K562 (cell line): Measurements from ENCODE around the gene ABCB10. TPM values are rescaled to one million over a fixed set of nuclear protein-coding genes. Genes with fewer than 3 reads are reported as not detected.
A peak's percentile ranks its signal among the peaks of the same experiment; 100 is the strongest.

Source experiments
- CBFB ChIP-seq: sonication (generic); formaldehyde crosslinking; IDR thresholded peaks from 2 replicates; pipeline ENCODE4 v1.4.0; 2020; ENCODE audit warnings: mild to moderate bottlenecking, missing genetic modification reagents
- EWSR1 ChIP-seq: fragments of 450-650 bp; IDR thresholded peaks from 2 replicates; pipeline ENCODE4 v1.6.1; 2018; ENCODE audit warnings: borderline replicate concordance, mild to moderate bottlenecking, low read depth, moderate library complexity; ENCODE audit not compliant: partially characterized antibody
- GABPA ChIP-seq: fragments of 200-800 bp; sonication (Bioruptor generic); conservative IDR thresholded peaks from 2 replicates; pipeline ENCODE4 v1.6.1; 2016; ENCODE audit warnings: low read depth, missing genetic modification characterization, missing compliant biosample characterization
- HNRNPUL1 ChIP-seq: fragments of 200-400 bp; formaldehyde crosslinking; IDR thresholded peaks from 2 replicates; pipeline ENCODE4 v1.6.1; 2017; ENCODE audit warnings: low read length
- MAFG ChIP-seq: fragments of 450-650 bp; conservative IDR thresholded peaks from 2 replicates; pipeline ENCODE4 v1.6.1; 2016; ENCODE audit warnings: missing genetic modification characterization, missing compliant biosample characterization
- NONO ChIP-seq, 2 experiments: fragments of 200-400 bp in 1 of 2; fragments of 450-650 bp in 1 of 2; formaldehyde crosslinking in 1 of 2; IDR thresholded peaks; 2 replicates each; pipeline ENCODE4 v1.6.1; 2017; ENCODE audit warnings: low read depth in 2 of 2, mild to moderate bottlenecking in 2 of 2, moderate library complexity in 2 of 2, low read length in 1 of 2
- SIN3B ChIP-seq: fragments of 450-650 bp; IDR thresholded peaks from 2 replicates; pipeline ENCODE4 v1.6.1; 2017; ENCODE audit warnings: low read depth, mild to moderate bottlenecking, moderate library complexity
- SRSF7 ChIP-seq: fragments of 200-400 bp; formaldehyde crosslinking; optimal IDR thresholded peaks from 2 replicates; pipeline ENCODE3; 2017; ENCODE audit warnings: mild to moderate bottlenecking, low read depth, low read length
- TCFL5 ChIP-seq: fragments of 250-450 bp; sonication (Bioruptor Pico); conservative IDR thresholded peaks from 2 replicates; pipeline ENCODE4 v1.6.1; 2021; ENCODE audit warnings: mild to moderate bottlenecking, moderate library complexity, matching md5 sums
- ZEB2 ChIP-seq: fragments of 450-650 bp; IDR thresholded peaks from 2 replicates; pipeline ENCODE4 v1.6.1; 2016
- ZNF124 ChIP-seq: sonication (generic); formaldehyde crosslinking; IDR thresholded peaks from 2 replicates; pipeline ENCODE4 v1.8.1; 2022; ENCODE audit warnings: missing genetic modification reagents
- polyA plus RNA-seq, 8 experiments: library from polyadenylated mRNA; depleted of rRNA in 4 of 8; stranded (reverse) in 5 of 8; unstranded in 3 of 8; fragments of >200 nt; fragmentation: Nextera tagmentation in 2 of 8; fragmentation: Illumina TruSeq in 1 of 8; extraction: Ambion mirVana in 2 of 8; extraction: Trizol in 1 of 8; gene quantifications; 2 replicates each; pipeline versions ENCODE4 v1.2.1 to v1.2.3, GENCODE V29; 2011 to 2014; ENCODE audit warnings: inconsistent platforms in 1 of 8, missing spikeins in 1 of 8
- total RNA-seq, 7 experiments: library from RNA; depleted of rRNA in 6 of 7; stranded (reverse); fragments of >200 nt in 6 of 7; fragmentation: Illumina TruSeq in 2 of 7; extraction: Trizol in 2 of 7; gene quantifications; 2 replicates each; pipeline versions ENCODE4 v1.2.1 to v1.2.3, GENCODE V29; 2011 to 2021; ENCODE audit warnings: low replicate concordance in 1 of 7
- TF ChIP-seq, protein P1 (sequence below): fragments of 450-650 bp; IDR thresholded peaks from 2 replicates; pipeline ENCODE4 v1.7.0; 2016; ENCODE audit warnings: borderline replicate concordance
- TF ChIP-seq, protein P2 (sequence below): fragments of 250-450 bp; sonication (Bioruptor Pico); IDR thresholded peaks from 2 replicates; pipeline ENCODE4 v1.8.0; 2022; ENCODE audit warnings: moderate library complexity, mild to moderate bottlenecking, inconsistent platforms
- TF ChIP-seq, protein P3 (sequence below): sonication (generic); formaldehyde crosslinking; IDR thresholded peaks from 2 replicates; pipeline ENCODE4 v1.8.1; 2023; ENCODE audit warnings: mild to moderate bottlenecking, missing genetic modification reagents
- TF ChIP-seq, protein P4 (sequence below): fragments of 450-650 bp; formaldehyde crosslinking; IDR thresholded peaks from 2 replicates; pipeline ENCODE4 v1.4.0; 2020; ENCODE audit warnings: mild to moderate bottlenecking, moderate library complexity
- TF ChIP-seq, protein P5 (sequence below): fragments of 450-650 bp; IDR thresholded peaks from 2 replicates; pipeline ENCODE4 v1.6.1; 2017; ENCODE audit warnings: mild to moderate bottlenecking, moderate library complexity

The ABCB10 gene
- total and polyA plus RNA-seq, 9 of the 15 experiments (the other 6 are each of a cell fraction or from before 2014, with no cell fraction given) = 12.4 to 54.8 (median 36.4) TPM

DNA sequence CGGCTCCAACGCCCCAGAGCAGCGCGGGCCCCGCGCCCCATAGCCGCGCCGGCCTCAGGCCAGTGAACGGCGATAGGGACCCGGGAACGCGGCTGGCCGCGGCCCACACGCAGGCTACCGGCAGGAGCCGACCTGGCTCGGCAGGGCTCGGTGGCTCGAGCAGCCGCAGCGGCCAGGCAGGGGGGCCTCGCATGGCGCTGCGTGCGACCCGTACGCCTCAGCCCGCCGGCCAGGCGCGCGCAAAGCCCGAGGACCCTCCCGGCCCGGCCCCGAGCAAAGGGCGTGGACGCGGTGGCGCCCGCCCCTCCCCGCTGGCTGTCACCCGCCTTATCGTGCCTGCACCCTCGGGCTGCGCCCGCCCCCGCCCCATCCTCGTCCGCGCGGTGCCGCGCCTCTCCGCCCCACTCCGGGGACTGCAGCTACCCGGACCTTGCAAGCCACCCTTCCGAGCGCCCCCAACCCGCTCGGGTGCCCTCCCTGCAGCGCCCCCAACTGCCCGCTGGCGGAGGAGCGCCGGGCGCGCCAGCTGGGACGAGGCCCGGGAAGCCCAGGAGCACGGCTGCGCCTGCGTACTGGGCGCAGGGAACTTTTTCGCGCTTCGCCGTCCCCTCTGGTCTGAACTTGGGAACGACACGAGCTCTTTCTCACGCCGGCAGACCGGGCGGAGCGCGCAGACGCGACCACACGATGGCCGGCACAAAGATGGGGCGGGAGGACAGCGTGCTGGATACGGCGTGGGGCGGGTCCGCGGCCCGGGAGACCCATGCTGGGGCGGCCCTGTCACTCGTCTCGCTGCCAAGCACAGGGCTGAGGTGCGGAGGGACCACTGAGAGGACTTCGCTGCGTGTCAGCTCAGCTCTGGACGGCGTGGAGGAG, at the start of gene ABCB10 (continued):
- no peak for TF ChIP-seq TCFL5
- no peak for TF ChIP-seq MAFG (tag)
- TF ChIP-seq ZEB2 = no peak
- TF ChIP-seq, protein P1, sequence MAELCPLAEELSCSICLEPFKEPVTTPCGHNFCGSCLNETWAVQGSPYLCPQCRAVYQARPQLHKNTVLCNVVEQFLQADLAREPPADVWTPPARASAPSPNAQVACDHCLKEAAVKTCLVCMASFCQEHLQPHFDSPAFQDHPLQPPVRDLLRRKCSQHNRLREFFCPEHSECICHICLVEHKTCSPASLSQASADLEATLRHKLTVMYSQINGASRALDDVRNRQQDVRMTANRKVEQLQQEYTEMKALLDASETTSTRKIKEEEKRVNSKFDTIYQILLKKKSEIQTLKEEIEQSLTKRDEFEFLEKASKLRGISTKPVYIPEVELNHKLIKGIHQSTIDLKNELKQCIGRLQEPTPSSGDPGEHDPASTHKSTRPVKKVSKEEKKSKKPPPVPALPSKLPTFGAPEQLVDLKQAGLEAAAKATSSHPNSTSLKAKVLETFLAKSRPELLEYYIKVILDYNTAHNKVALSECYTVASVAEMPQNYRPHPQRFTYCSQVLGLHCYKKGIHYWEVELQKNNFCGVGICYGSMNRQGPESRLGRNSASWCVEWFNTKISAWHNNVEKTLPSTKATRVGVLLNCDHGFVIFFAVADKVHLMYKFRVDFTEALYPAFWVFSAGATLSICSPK = no peak
- TF ChIP-seq, protein P2, sequence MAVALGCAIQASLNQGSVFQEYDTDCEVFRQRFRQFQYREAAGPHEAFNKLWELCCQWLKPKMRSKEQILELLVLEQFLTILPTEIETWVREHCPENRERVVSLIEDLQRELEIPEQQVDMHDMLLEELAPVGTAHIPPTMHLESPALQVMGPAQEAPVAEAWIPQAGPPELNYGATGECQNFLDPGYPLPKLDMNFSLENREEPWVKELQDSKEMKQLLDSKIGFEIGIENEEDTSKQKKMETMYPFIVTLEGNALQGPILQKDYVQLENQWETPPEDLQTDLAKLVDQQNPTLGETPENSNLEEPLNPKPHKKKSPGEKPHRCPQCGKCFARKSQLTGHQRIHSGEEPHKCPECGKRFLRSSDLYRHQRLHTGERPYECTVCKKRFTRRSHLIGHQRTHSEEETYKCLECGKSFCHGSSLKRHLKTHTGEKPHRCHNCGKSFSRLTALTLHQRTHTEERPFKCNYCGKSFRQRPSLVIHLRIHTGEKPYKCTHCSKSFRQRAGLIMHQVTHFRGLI = no peak
- peak; percentile 59 to 69 for TF ChIP-seq NONO (IDR thresholded peaks at IDR 0.05; ENCODE audit: low read depth in 2 of 2, low read length in 1 of 2)
- no peak for TF ChIP-seq HNRNPUL1
- no peak for TF ChIP-seq ZNF124 (CRISPR knock-in tag)
- peak; percentile 66; the same call in 1 of the 2 replicates for TF ChIP-seq CBFB
- TF ChIP-seq, protein P3, sequence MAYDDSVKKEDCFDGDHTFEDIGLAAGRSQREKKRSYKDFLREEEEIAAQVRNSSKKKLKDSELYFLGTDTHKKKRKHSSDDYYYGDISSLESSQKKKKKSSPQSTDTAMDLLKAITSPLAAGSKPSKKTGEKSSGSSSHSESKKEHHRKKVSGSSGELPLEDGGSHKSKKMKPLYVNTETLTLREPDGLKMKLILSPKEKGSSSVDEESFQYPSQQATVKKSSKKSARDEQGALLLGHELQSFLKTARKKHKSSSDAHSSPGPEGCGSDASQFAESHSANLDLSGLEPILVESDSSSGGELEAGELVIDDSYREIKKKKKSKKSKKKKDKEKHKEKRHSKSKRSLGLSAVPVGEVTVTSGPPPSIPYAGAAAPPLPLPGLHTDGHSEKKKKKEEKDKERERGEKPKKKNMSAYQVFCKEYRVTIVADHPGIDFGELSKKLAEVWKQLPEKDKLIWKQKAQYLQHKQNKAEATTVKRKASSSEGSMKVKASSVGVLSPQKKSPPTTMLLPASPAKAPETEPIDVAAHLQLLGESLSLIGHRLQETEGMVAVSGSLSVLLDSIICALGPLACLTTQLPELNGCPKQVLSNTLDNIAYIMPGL (CRISPR knock-in tag) = peak; percentile 27; the same call in 1 of the 2 replicates
- peak; percentile 51 for TF ChIP-seq GABPA (tag)
- TF ChIP-seq, protein P4, sequence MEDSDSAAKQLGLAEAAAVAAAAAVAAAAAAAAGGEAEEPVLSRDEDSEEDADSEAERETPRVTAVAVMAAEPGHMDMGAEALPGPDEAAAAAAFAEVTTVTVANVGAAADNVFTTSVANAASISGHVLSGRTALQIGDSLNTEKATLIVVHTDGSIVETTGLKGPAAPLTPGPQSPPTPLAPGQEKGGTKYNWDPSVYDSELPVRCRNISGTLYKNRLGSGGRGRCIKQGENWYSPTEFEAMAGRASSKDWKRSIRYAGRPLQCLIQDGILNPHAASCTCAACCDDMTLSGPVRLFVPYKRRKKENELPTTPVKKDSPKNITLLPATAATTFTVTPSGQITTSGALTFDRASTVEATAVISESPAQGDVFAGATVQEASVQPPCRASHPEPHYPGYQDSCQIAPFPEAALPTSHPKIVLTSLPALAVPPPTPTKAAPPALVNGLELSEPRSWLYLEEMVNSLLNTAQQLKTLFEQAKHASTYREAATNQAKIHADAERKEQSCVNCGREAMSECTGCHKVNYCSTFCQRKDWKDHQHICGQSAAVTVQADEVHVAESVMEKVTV = peak; percentile 71
- TF ChIP-seq EWSR1 = no peak
- TF ChIP-seq, protein P5, sequence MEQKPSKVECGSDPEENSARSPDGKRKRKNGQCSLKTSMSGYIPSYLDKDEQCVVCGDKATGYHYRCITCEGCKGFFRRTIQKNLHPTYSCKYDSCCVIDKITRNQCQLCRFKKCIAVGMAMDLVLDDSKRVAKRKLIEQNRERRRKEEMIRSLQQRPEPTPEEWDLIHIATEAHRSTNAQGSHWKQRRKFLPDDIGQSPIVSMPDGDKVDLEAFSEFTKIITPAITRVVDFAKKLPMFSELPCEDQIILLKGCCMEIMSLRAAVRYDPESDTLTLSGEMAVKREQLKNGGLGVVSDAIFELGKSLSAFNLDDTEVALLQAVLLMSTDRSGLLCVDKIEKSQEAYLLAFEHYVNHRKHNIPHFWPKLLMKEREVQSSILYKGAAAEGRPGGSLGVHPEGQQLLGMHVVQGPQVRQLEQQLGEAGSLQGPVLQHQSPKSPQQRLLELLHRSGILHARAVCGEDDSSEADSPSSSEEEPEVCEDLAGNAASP = no peak
- no peak for TF ChIP-seq SRSF7
- TF ChIP-seq SIN3B = peak; percentile 70
